Panc1 (cell line): ENCODE data around the gene GADD45G. TPM values are rescaled to one million over a fixed set of nuclear protein-coding genes. Genes with fewer than 3 reads are reported as not detected.

Source experiments
- ATAC-seq: fragments of 200-7000 bp; cut with Tn5 transposase; 2 replicates; pipeline ENCODE4 v1.9.1; 2020; ENCODE audit warnings: mild to moderate bottlenecking, moderate library complexity
- BruUV-seq: library from RNA; stranded (reverse); fragments of 400-500 nt; replicated peaks from 2 replicates; lab custom pipeline; 2021; lab: Mats Ljungman, UMichigan
- CTCF ChIA-PET: fragments of 300-600 bp; sonication (Branson Sonifier 250); formaldehyde crosslinking; loops from one replicate; lab custom pipeline; 2022; ENCODE audit warnings: antibody characterized with exemption; lab: Charles Lee
- POLR2A ChIA-PET: fragments of 300-600 bp; sonication (Branson Sonifier 250); formaldehyde crosslinking; loops from one replicate; lab custom pipeline; 2022; ENCODE audit warnings: antibody characterized with exemption; lab: Charles Lee
- DNase-seq: peaks from one replicate; pipeline ENCODE4 v3.0.0-alpha.2; 2010; ENCODE audit warnings: low read depth, low spot score
- H3K27ac ChIP-seq: 2 replicates; pipeline ENCODE4 v1.5.1; 2011; ENCODE audit warnings: mild to moderate bottlenecking, low read length, inconsistent platforms
- H3K27me3 ChIP-seq: fragments of 200-500 bp; sonication (Bioruptor generic); 2 replicates; pipeline ENCODE4 v1.6.0; 2014; ENCODE audit warnings: low read length, inconsistent platforms; ENCODE audit not compliant: control insufficient read depth, insufficient read depth
- H3K36me3 ChIP-seq: fragments of 200-500 bp; sonication (Bioruptor generic); 2 replicates; pipeline ENCODE4 v1.5.1; 2014; ENCODE audit warnings: inconsistent platforms, mild to moderate bottlenecking, low read length, moderate library complexity; ENCODE audit not compliant: control insufficient read depth, insufficient read depth
- H3K4me1 ChIP-seq: 2 replicates; pipeline ENCODE4 v1.5.1; 2011; ENCODE audit warnings: inconsistent platforms, mild to moderate bottlenecking, low read length, moderate library complexity; ENCODE audit not compliant: control insufficient read depth, insufficient read depth
- H3K4me3 ChIP-seq, 2 experiments: 2 replicates each; pipeline ENCODE4 v1.5.1; 2011 to 2012; ENCODE audit warnings: low read depth in 2 of 2, low read length in 2 of 2, mild to moderate bottlenecking in 2 of 2, inconsistent platforms in 1 of 2, moderate library complexity in 1 of 2
- H3K9me3 ChIP-seq: fragments of 200-500 bp; sonication (Bioruptor generic); 2 replicates; pipeline ENCODE4 v1.5.1; 2014; ENCODE audit warnings: low read depth, mild to moderate bottlenecking, inconsistent platforms, low read length, moderate library complexity; ENCODE audit not compliant: control insufficient read depth, insufficient read depth
- CTCF ChIP-seq: fragments of 450-650 bp; IDR thresholded peaks from 2 replicates; pipeline ENCODE4 v1.5.1; 2017; ENCODE audit warnings: mild to moderate bottlenecking
- POLR2AphosphoS5 ChIP-seq: IDR thresholded peaks from 2 replicates; pipeline ENCODE4 v1.6.1; 2012; ENCODE audit warnings: mild to moderate bottlenecking, low read depth, low read length, moderate library complexity
- REST ChIP-seq, 2 experiments: IDR thresholded peaks; 2 replicates each; pipeline ENCODE4 v1.6.1; 2011 to 2012; ENCODE audit warnings: low read depth in 2 of 2, control low read depth in 1 of 2, low read length in 1 of 2, mild to moderate bottlenecking in 1 of 2, moderate library complexity in 1 of 2; ENCODE audit not compliant: insufficient read depth in 1 of 2
- SIN3A ChIP-seq: IDR thresholded peaks from 2 replicates; pipeline ENCODE4 v1.6.1; 2012; ENCODE audit warnings: low read depth, mild to moderate bottlenecking, low read length, moderate library complexity, borderline replicate concordance; ENCODE audit not compliant: insufficient read depth
- TCF7L2 ChIP-seq: IDR thresholded peaks from 2 replicates; pipeline ENCODE4 v1.6.1; 2011; ENCODE audit warnings: mild to moderate bottlenecking, low read depth, low read length, inconsistent platforms
- in situ Hi-C: cut with HindIII; loops from 2 replicates; pipeline ENCODE4 v1.10.0; 2016; ENCODE audit warnings: low sequenced_read_pairs, low pct_unique_long_range_greater_than_20kb
- intact Hi-C: fragments of 100-400 bp; cut with micrococcal nuclease; formaldehyde crosslinking; loops from one replicate; pipeline ENCODE4 v1.10.0; 2022; ENCODE audit not compliant: unreplicated experiment
- total RNA-seq: library from RNA; stranded (reverse); gene quantifications from one replicate; pipeline ENCODE4 v1.2.1, GENCODE V29; 2021; ENCODE audit not compliant: unreplicated experiment

GADD45G gene
- total RNA-seq, 1 experiment from 2014 or later, result 1.2 TPM

GRCh38 chr9:89641980-89642379, 37.2 kb downstream of the GADD45G start:
- POLR2A ChIA-PET, result no interaction called here
- Histone ChIP-seq H3K27me3 (no peaks in the 10 kb centered on the region), H3K4me3 (no peak overlapping the region), H3K36me3 (no peaks in the 10 kb centered on the region), H3K4me1 (no peaks in the 10 kb centered on the region), H3K27ac (no peak overlapping the region), H3K9me3 (no peaks in the 10 kb centered on the region)
- CTCF ChIA-PET, result no interaction called here
- DNase-seq, result no peak
- in situ Hi-C loops, result no loop called here
- no TSS peak for BruUV-seq
- ATAC-seq, result no peak
- TF ChIP-seq SIN3A (no peak), POLR2AphosphoS5 (no peak), CTCF (no peak), REST (IDR thresholded peaks at IDR 0.05; ENCODE audit: insufficient read depth in 1 of 2, low read depth in 2 of 2, low read length in 1 of 2) (no peak), TCF7L2 (no peak)
- intact Hi-C loops, result no loop called here

- no peak overlapping the region for H3K4me3 ChIP-seq
- H3K27ac ChIP-seq, result no peak overlapping the region
- TF ChIP-seq POLR2AphosphoS5 (no peak), REST (IDR thresholded peaks at IDR 0.05; ENCODE audit: insufficient read depth in 1 of 2, low read depth in 2 of 2, low read length in 1 of 2) (no peak), CTCF (no peak), TCF7L2 (no peak), SIN3A (no peak)
- H3K27me3 ChIP-seq, result no peaks in the 10 kb centered on the region
- CTCF ChIA-PET, result no interaction called here
- H3K4me1 ChIP-seq, result no peaks in the 10 kb centered on the region
- DNase-seq (no peak), ATAC-seq (no peak)
- in situ Hi-C loops, result no loop called here
- intact Hi-C loops, result no loop called here
- no peaks in the 10 kb centered on the region for H3K9me3 ChIP-seq
- H3K36me3 ChIP-seq, result no peaks in the 10 kb centered on the region
- BruUV-seq, result no TSS peak
- POLR2A ChIA-PET, result no interaction called here
These were observed 38.0 kb downstream of the GADD45G start for GRCh38 chr9:89642789-89643188.
